H1 (cell line): ENCODE measurements around the gene FAIM2. TPM values are rescaled to one million over a fixed set of nuclear protein-coding genes. Genes with fewer than 3 reads are reported as not detected.

Experiments used
- CTCF ChIA-PET: fragments of 300-600 bp; sonication (Branson Sonifier 250); formaldehyde crosslinking; loops from one replicate; lab custom pipeline; 2021; ENCODE audit not compliant: partially characterized antibody; lab: Charles Lee
- POLR2A ChIA-PET: fragments of 300-600 bp; sonication (Branson Sonifier 250); formaldehyde crosslinking; loops from one replicate; lab custom pipeline; 2021; ENCODE audit warnings: inconsistent platforms; ENCODE audit not compliant: partially characterized antibody; lab: Charles Lee
- DNase-seq, 2 experiments: peaks; one replicate each; pipeline versions ENCODE4 v3.0.0 to v3.0.0-alpha.2; 2010 to 2022; ENCODE audit warnings: low spot score in 2 of 2, low read depth in 1 of 2, mixed read lengths in 1 of 2
- FAIRE-seq: peaks from 2 replicates; lab custom pipeline; 2011; peaks lifted over from hg19 to GRCh38; lab: Jason Lieb, UNC
- H2AFZ ChIP-seq: 2 replicates; pipeline ENCODE4 v1.8.1; 2012; ENCODE audit warnings: low read length, inconsistent platforms
- H2AK5ac ChIP-seq: 2 replicates; pipeline ENCODE4 v1.6.1; 2013; ENCODE audit warnings: low read depth, low read length
- H2BK120ac ChIP-seq: replicated peaks from 2 replicates; pipeline ENCODE3; 2013; ENCODE audit warnings: low read depth, low read length, inconsistent platforms
- H2BK12ac ChIP-seq: 2 replicates; pipeline ENCODE4 v1.6.1; 2013; ENCODE audit warnings: low read depth, low read length
- H2BK15ac ChIP-seq: 2 replicates; pipeline ENCODE4 v1.6.1; 2013; ENCODE audit warnings: low read length
- H2BK20ac ChIP-seq: 2 replicates; pipeline ENCODE4 v1.6.1; 2013; ENCODE audit warnings: low read length
- H2BK5ac ChIP-seq: 2 replicates; pipeline ENCODE4 v1.6.1; 2013; ENCODE audit warnings: low read depth, low read length
- H3K14ac ChIP-seq: 2 replicates; pipeline ENCODE4 v1.6.1; 2013; ENCODE audit warnings: inconsistent platforms; ENCODE audit not compliant: insufficient read length
- H3K18ac ChIP-seq: 2 replicates; pipeline ENCODE4 v1.6.1; 2013; ENCODE audit warnings: low read length; ENCODE audit errors: extremely low read depth
- H3K23ac ChIP-seq: 2 replicates; pipeline ENCODE4 v1.6.1; 2013; ENCODE audit warnings: inconsistent platforms; ENCODE audit not compliant: insufficient read length
- H3K23me2 ChIP-seq: 2 replicates; pipeline ENCODE4 v1.6.1; 2013; ENCODE audit warnings: low read depth, low read length
- H3K27ac ChIP-seq: 2 replicates; pipeline ENCODE4 v1.6.1; 2011; ENCODE audit warnings: low read depth, low read length, inconsistent platforms
- H3K27me3 ChIP-seq, 4 experiments: replicated peaks in 1 of 4; 1 replicate in 1 of 4; 2 replicates in 3 of 4; pipeline versions ENCODE4 v1.6.1 to v1.8.1; 2011 to 2013; ENCODE audit warnings: low read length in 3 of 4, mild to moderate bottlenecking in 3 of 4, inconsistent platforms in 2 of 4, mixed read lengths in 2 of 4, moderate library complexity in 1 of 4; ENCODE audit not compliant: control insufficient read depth in 3 of 4, insufficient read depth in 3 of 4; ENCODE audit errors: extremely low read depth in 1 of 4
- H3K36me3 ChIP-seq, 4 experiments: 2 replicates each; pipeline versions ENCODE4 v1.6.1 to v1.8.1; 2011 to 2013; ENCODE audit warnings: mild to moderate bottlenecking in 4 of 4, low read length in 3 of 4, moderate library complexity in 2 of 4, control low read depth in 1 of 4, inconsistent platforms in 1 of 4; ENCODE audit not compliant: insufficient read depth in 4 of 4, control insufficient read depth in 2 of 4
- H3K4ac ChIP-seq: replicated peaks from 2 replicates; pipeline ENCODE3; 2013; ENCODE audit warnings: low read length, low read depth, mixed read lengths, inconsistent platforms; ENCODE audit not compliant: insufficient read length
- H3K4me1 ChIP-seq, 4 experiments: replicated peaks in 1 of 4; 1 replicate in 1 of 4; 2 replicates in 3 of 4; pipeline versions ENCODE4 v1.6.1 to v1.8.1; 2011 to 2013; ENCODE audit warnings: low read length in 3 of 4, inconsistent platforms in 2 of 4, mixed read lengths in 1 of 4; ENCODE audit not compliant: insufficient read depth in 4 of 4, control insufficient read depth in 3 of 4
- H3K4me2 ChIP-seq, 2 experiments: 2 replicates each; pipeline versions ENCODE4 v1.6.1 to v1.8.1; 2011 to 2013; ENCODE audit warnings: low read depth in 2 of 2, low read length in 2 of 2, control low read depth in 1 of 2, inconsistent platforms in 1 of 2, mild to moderate bottlenecking in 1 of 2; ENCODE audit not compliant: insufficient read depth in 1 of 2
- H3K4me3 ChIP-seq, 4 experiments: fragments of 200-600, 300-600 bp in 1 of 4; sonication (generic), shearing (Covaris generic), sonication (Bioruptor Twin) in 1 of 4; 2 replicates each; pipeline versions ENCODE4 v1.5.1 to v1.8.1; 2011 to 2016; ENCODE audit warnings: low read length in 4 of 4, low read depth in 3 of 4, control low read depth in 2 of 4, inconsistent platforms in 2 of 4, mild to moderate bottlenecking in 2 of 4, mixed read lengths in 1 of 4, moderate library complexity in 1 of 4; ENCODE audit not compliant: insufficient read depth in 2 of 4; ENCODE audit errors: extremely low read depth in 1 of 4
- H3K56ac ChIP-seq: replicated peaks from 2 replicates; pipeline ENCODE3; 2013; ENCODE audit warnings: low read depth, mild to moderate bottlenecking, mixed read lengths, low read length, inconsistent platforms; ENCODE audit not compliant: insufficient read length
- H3K79me1 ChIP-seq: 2 replicates; pipeline ENCODE4 v1.6.1; 2013; ENCODE audit warnings: low read depth, low read length, control low read depth
- H3K79me2 ChIP-seq, 2 experiments: 2 replicates each; pipeline versions ENCODE4 v1.6.1 to v1.8.1; 2012 to 2013; ENCODE audit warnings: low read length in 2 of 2, mild to moderate bottlenecking in 2 of 2, inconsistent platforms in 1 of 2; ENCODE audit not compliant: insufficient read depth in 2 of 2, control insufficient read depth in 1 of 2
- H3K9ac ChIP-seq, 4 experiments: replicated peaks in 1 of 4; 1 replicate in 1 of 4; 2 replicates in 3 of 4; pipeline versions ENCODE4 v1.6.1 to v1.8.1; 2011 to 2013; ENCODE audit warnings: low read depth in 3 of 4, low read length in 3 of 4, control low read depth in 2 of 4, mild to moderate bottlenecking in 2 of 4, moderate library complexity in 2 of 4, inconsistent platforms in 1 of 4; ENCODE audit errors: extremely low read depth in 1 of 4
- H3K9me3 ChIP-seq, 2 experiments: 2 replicates each; pipeline versions ENCODE4 v1.6.1 to v1.8.1; 2012 to 2013; ENCODE audit warnings: mild to moderate bottlenecking in 2 of 2, moderate library complexity in 2 of 2, control low read depth in 1 of 2, inconsistent platforms in 1 of 2, low read depth in 1 of 2, low read length in 1 of 2, mixed read lengths in 1 of 2; ENCODE audit not compliant: insufficient read depth in 2 of 2
- H4K20me1 ChIP-seq, 2 experiments: replicated peaks in 1 of 2; 2 replicates each; pipeline versions ENCODE3 to v1.8.1; 2011 to 2013; ENCODE audit warnings: inconsistent platforms in 2 of 2, low read length in 2 of 2, mild to moderate bottlenecking in 1 of 2; ENCODE audit not compliant: insufficient read depth in 2 of 2, control insufficient read depth in 1 of 2
- H4K5ac ChIP-seq: 2 replicates; pipeline ENCODE4 v1.6.1; 2013; ENCODE audit warnings: low read length, low read depth, mixed read lengths, inconsistent platforms; ENCODE audit not compliant: insufficient read length
- H4K8ac ChIP-seq: 2 replicates; pipeline ENCODE4 v1.8.0; 2013; ENCODE audit warnings: mild to moderate bottlenecking, moderate library complexity, low read length, inconsistent platforms; ENCODE audit not compliant: insufficient read depth; ENCODE audit errors: extremely low read depth
- H4K91ac ChIP-seq: replicated peaks from 2 replicates; pipeline ENCODE3; 2013; ENCODE audit warnings: low read length, mixed read lengths, inconsistent platforms; ENCODE audit not compliant: insufficient read length
- ASH2L ChIP-seq: fragments of 200-600, 300-600 bp; sonication (generic); IDR thresholded peaks from one replicate; pipeline ENCODE4 v1.7.1; 2017; ENCODE audit warnings: low read length
- CHD2 ChIP-seq: IDR thresholded peaks from 2 replicates; pipeline ENCODE4 v1.6.1; 2012; ENCODE audit warnings: low read length, improper control_type of control experiment
- FOSL1 ChIP-seq: IDR thresholded peaks from 2 replicates; pipeline ENCODE4 v1.6.1; 2011; ENCODE audit warnings: mild to moderate bottlenecking, low read depth, low read length, moderate library complexity; ENCODE audit not compliant: insufficient read depth
- GABPA ChIP-seq: IDR thresholded peaks from 2 replicates; pipeline ENCODE4 v1.6.1; 2011; ENCODE audit warnings: mild to moderate bottlenecking, low read length, moderate library complexity, borderline replicate concordance; ENCODE audit not compliant: insufficient read depth
- KDM1A ChIP-seq: fragments of 200-600, 300-600 bp; sonication (generic); IDR thresholded peaks from 2 replicates; pipeline ENCODE4 v1.7.1; 2016; ENCODE audit warnings: mild to moderate bottlenecking, low read length, borderline replicate concordance
- PHF8 ChIP-seq: fragments of 200-600 bp; sonication (generic); conservative IDR thresholded peaks from 2 replicates; pipeline ENCODE4 v1.7.1; 2012; ENCODE audit warnings: low read depth, mild to moderate bottlenecking, inconsistent platforms, low read length, moderate library complexity
- POLR2AphosphoS5 ChIP-seq: IDR thresholded peaks from 2 replicates; pipeline ENCODE4 v1.6.1; 2011; ENCODE audit warnings: low read depth, low read length
- RAD21 ChIP-seq, 2 experiments: IDR thresholded peaks in 1 of 2; conservative IDR thresholded peaks in 1 of 2; 2 replicates each; pipeline ENCODE4 v1.6.1; 2011; ENCODE audit warnings: low read depth in 2 of 2, low read length in 2 of 2, improper control_type of control experiment in 1 of 2, inconsistent platforms in 1 of 2, mild to moderate bottlenecking in 1 of 2, moderate library complexity in 1 of 2
- RBBP5 ChIP-seq: IDR thresholded peaks from 2 replicates; pipeline ENCODE4 v1.7.1; 2012; ENCODE audit warnings: low read depth, mild to moderate bottlenecking, inconsistent platforms, low read length, moderate library complexity, borderline replicate concordance
- RNF2 ChIP-seq: fragments of 200-900, 300-1000 bp; sonication (generic); IDR thresholded peaks from 2 replicates; pipeline ENCODE4 v1.7.1; 2016; ENCODE audit warnings: borderline replicate concordance, low read depth, mild to moderate bottlenecking, antibody characterized with exemption, low read length; ENCODE audit not compliant: poor library complexity, severe bottlenecking; ENCODE audit errors: missing control alignments
- RXRA ChIP-seq: IDR thresholded peaks from 2 replicates; pipeline ENCODE4 v1.6.1; 2011; ENCODE audit warnings: low read depth, mild to moderate bottlenecking, low read length, moderate library complexity; ENCODE audit not compliant: insufficient read depth
- SAP30 ChIP-seq: fragments of 300-600 bp; sonication (generic); IDR thresholded peaks from 2 replicates; pipeline ENCODE4 v1.7.1; 2012; ENCODE audit warnings: low read length, moderate library complexity, mild to moderate bottlenecking, inconsistent platforms; ENCODE audit not compliant: insufficient read depth, insufficient replicate concordance
- WGBS, 2 experiments: shearing (Covaris generic) in 1 of 2; methylation state at CpG; one replicate each; pipeline versions ENCODE4 v1.1.6 to v1.1.7; 2013 to 2015; ENCODE audit warnings: low lambda C conversion rate in 2 of 2, mixed read lengths in 2 of 2, inconsistent platforms in 1 of 2, low coverage in 1 of 2, missing lambda C conversion rate in 1 of 2; ENCODE audit not compliant: insufficient replicate concordance in 2 of 2, insufficient coverage in 1 of 2, insufficient read length in 1 of 2; ENCODE audit errors: extremely low coverage in 1 of 2, missing lambda C conversion rate in 1 of 2; 5-methylcytosine and 5-hydroxymethylcytosine counted together
- polyA plus RNA-seq, 7 experiments: library from polyadenylated mRNA; depleted of rRNA in 3 of 7; stranded (reverse) in 5 of 7; unstranded in 2 of 7; fragments of >200 nt in 5 of 7; fragments of 200-250 nt in 2 of 7; gene quantifications; 1 replicate in 5 of 7; 2 replicates in 1 of 7; 4 replicates in 1 of 7; pipeline versions ENCODE4 v1.2.1 to v1.2.3, GENCODE V29; 2011 to 2013; ENCODE audit warnings: missing spikeins in 2 of 7, mixed read lengths in 2 of 7
- total RNA-seq: library from RNA; stranded (reverse); fragmentation: NEBNext Ultra II Directional; extraction: Animal tissue kit (Norgen Biotek cat#: 25700); gene quantifications from 2 replicates; pipeline ENCODE4 v1.2.1, GENCODE V29; 2021

Gene FAIM2
- total and polyA plus RNA-seq, 2 of the 8 experiments (the other 6 are each of a cell fraction or from before 2014, with no cell fraction given) = 0.89 to 1.3 TPM

DNA sequence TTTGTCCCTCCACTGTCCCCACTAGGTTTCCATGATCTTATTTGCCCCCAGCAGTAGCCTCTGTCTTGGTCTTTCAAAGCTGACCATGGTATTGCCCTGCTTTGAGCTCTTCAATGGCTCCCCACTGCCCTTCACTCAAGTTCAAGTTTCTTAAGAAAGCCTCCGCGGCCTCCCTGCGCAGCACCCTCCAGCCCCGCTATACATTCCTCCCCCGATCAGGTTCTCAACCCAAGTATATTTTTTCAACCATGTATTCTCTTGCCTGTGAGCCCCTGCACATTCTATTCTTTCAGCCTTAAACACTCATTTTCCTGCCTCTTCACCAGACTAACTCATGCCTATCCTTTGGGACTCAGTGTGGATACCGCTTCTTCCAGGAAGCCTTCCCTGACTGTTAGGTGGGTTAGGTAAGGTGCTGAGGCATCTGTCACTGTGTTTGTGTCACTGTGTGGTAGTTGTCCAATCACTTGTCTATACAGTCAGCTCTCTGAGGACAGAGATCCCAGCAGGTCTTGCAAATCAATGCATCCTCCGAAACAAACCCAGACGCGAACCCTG, 4.3 kb downstream of the FAIM2 start:
- H2BK120ac ChIP-seq = no peak overlapping the region
- TF ChIP-seq RBBP5 (no peak), CHD2 (no peak), FOSL1 (no peak), PHF8 (no peak), RNF2 (no peak), SAP30 (no peak), KDM1A (no peak), ASH2L (no peak), GABPA (no peak), RAD21 (IDR thresholded peaks at IDR 0.05 in 1 of 2, conservative IDR thresholded peaks at IDR 0.05 in 1 of 2; ENCODE audit: low read depth in 2 of 2, low read length in 2 of 2) (no peak), POLR2AphosphoS5 (no peak), RXRA (no peak)

More for the DNA sequence above, 4.3 kb downstream of the FAIM2 start:
- H3K18ac ChIP-seq = no peak overlapping the region
- no peak overlapping the region for H4K91ac ChIP-seq
- no peaks in the 10 kb centered on the region for H3K36me3 ChIP-seq
- H3K79me1 ChIP-seq = no peaks in the 10 kb centered on the region
- ChIA-PET POLR2A (no interaction called here), CTCF (interaction anchor here (0.6 to 12.4 kb wide), 6 partner anchors 10 to 622 kb away, joined by 3 to 107 read pairs (median 4); no protein-coding TSS in a partner anchor)
- no peak overlapping the region for H2BK5ac ChIP-seq
- no peak overlapping the region for H3K56ac ChIP-seq
- DNase-seq = no peak
- H3K23me2 ChIP-seq = peaks cover 2% of the 10 kb centered on the region; the same call in 1 of the 2 replicates
- H3K9ac ChIP-seq = no peak overlapping the region
- no peak overlapping the region for H2AFZ ChIP-seq
- H3K14ac ChIP-seq = no peak overlapping the region
- no peak overlapping the region for H3K4me2 ChIP-seq
- no peak overlapping the region for H3K23ac ChIP-seq
- no peak overlapping the region; the same call in 1 of the 2 replicates for H2AK5ac ChIP-seq
- H4K5ac ChIP-seq = no peak overlapping the region
- no peaks in the 10 kb centered on the region for H3K79me2 ChIP-seq
- FAIRE-seq = no peak
- H3K27ac ChIP-seq = no peak overlapping the region
- H3K9me3 ChIP-seq = no peaks in the 10 kb centered on the region
- H3K4me1 ChIP-seq = peaks cover 0 to 16% (median 4%) of the 10 kb centered on the region in 4 experiments; a peak in 5 of 7 replicates
- H4K20me1 ChIP-seq = no peaks in the 10 kb centered on the region
- H4K8ac ChIP-seq = no peak overlapping the region
- H3K4ac ChIP-seq = no peak overlapping the region
- no peak overlapping the region for H3K4me3 ChIP-seq
- peaks cover 0 to 24% (median 13%) of the 10 kb centered on the region in 4 experiments; a peak in 6 of 7 replicates for H3K27me3 ChIP-seq
- H2BK12ac ChIP-seq = no peak overlapping the region
- H2BK15ac ChIP-seq = no peak overlapping the region
- H2BK20ac ChIP-seq = no peak overlapping the region
- WGBS, 2 experiments = 94% methylated on average over 9 of the region's 9 CpGs; no CpG with 5 or more reads in 1 of the 2 experiments
